Vagina (tissue), 2 donors: ENCODE measurements around the gene ADAMTS12.
"Not testable (repeated sequence)": the region's sequence is repeated elsewhere in the genome, so short reads cannot be mapped to it uniquely, and the experiment has no call there.

Experiments used
- POLR2A ChIP-seq, 2 donors: fragments of 450-650 bp; IDR thresholded peaks; one replicate each; pipeline ENCODE4 v1.6.1; 2017; ENCODE audit warnings: antibody characterized with exemption in 2 of 2, mild to moderate bottlenecking in 2 of 2, moderate library complexity in 2 of 2
- POLR2AphosphoS5 ChIP-seq, 2 donors: sonication (generic); formaldehyde crosslinking; IDR thresholded peaks; one replicate each; pipeline ENCODE4 v1.9.0; 2017; ENCODE audit warnings: antibody characterized with exemption in 2 of 2, mild to moderate bottlenecking in 2 of 2, low read depth in 1 of 2; ENCODE audit not compliant: insufficient read depth in 1 of 2

GRCh38 chr5:33515366-33515765, 376.4 kb downstream of the ADAMTS12 start:
- TF ChIP-seq POLR2A (IDR thresholded peaks at IDR 0.05); POLR2AphosphoS5 (IDR thresholded peaks at IDR 0.05; ENCODE audit: insufficient read depth in 1 of 2, low read depth in 1 of 2): not testable (repeated sequence)
